K562 (cell line): ENCODE results near the gene MVP. TPM values are rescaled to one million over a fixed set of nuclear protein-coding genes. Genes with fewer than 3 reads are reported as not detected.

Experiments used
- BACH1 ChIP-seq: fragments of 200-800 bp; sonication (Bioruptor generic); IDR thresholded peaks from 2 replicates; pipeline ENCODE4 v1.6.1; 2016; ENCODE audit warnings: missing genetic modification characterization, missing compliant biosample characterization
- BRF1 ChIP-seq: IDR thresholded peaks from 3 replicates; pipeline ENCODE4 v1.6.1; 2011; ENCODE audit warnings: borderline replicate concordance, mild to moderate bottlenecking; ENCODE audit not compliant: insufficient read length; ENCODE audit errors: extremely low read depth
- CCNT2 ChIP-seq: IDR thresholded peaks from 2 replicates; pipeline ENCODE4 v1.6.1; 2011; ENCODE audit warnings: borderline replicate concordance, low read depth, mild to moderate bottlenecking, moderate library complexity, mixed read lengths, low read length; ENCODE audit not compliant: insufficient read length; ENCODE audit errors: extremely low read depth
- FOXK1 ChIP-seq: sonication (generic); formaldehyde crosslinking; IDR thresholded peaks from 2 replicates; pipeline ENCODE4 v1.8.0; 2022; ENCODE audit warnings: missing genetic modification reagents, mild to moderate bottlenecking, borderline replicate concordance
- KAT2B ChIP-seq: IDR thresholded peaks from one replicate; pipeline ENCODE4 v1.6.1; 2012; ENCODE audit warnings: low read depth, mild to moderate bottlenecking, control low read depth, inconsistent platforms, low read length, moderate library complexity
- MBD1 ChIP-seq: fragments of 250-450 bp; sonication (Bioruptor Pico); IDR thresholded peaks from 2 replicates; pipeline ENCODE4 v1.8.0; 2022; ENCODE audit warnings: inconsistent platforms
- MEF2A ChIP-seq: IDR thresholded peaks from 2 replicates; pipeline ENCODE4 v1.6.1; 2011; ENCODE audit warnings: low read depth, mild to moderate bottlenecking, low read length, moderate library complexity; ENCODE audit not compliant: control insufficient read depth
- NFE2 ChIP-seq: IDR thresholded peaks from 2 replicates; pipeline ENCODE4 v1.6.1; 2014; ENCODE audit warnings: antibody characterized with exemption, low read depth
- NR1H2 ChIP-seq: sonication (generic); formaldehyde crosslinking; IDR thresholded peaks from 2 replicates; pipeline ENCODE4 v1.4.0; 2020; ENCODE audit warnings: mild to moderate bottlenecking, missing genetic modification reagents
- POLR2G ChIP-seq: fragments of 200-400 bp; formaldehyde crosslinking; IDR thresholded peaks from 2 replicates; pipeline ENCODE4 v1.6.1; 2017; ENCODE audit warnings: low read depth, mild to moderate bottlenecking, antibody characterized with exemption, low read length, moderate library complexity
- SAFB2 ChIP-seq: fragments of 200-400 bp; formaldehyde crosslinking; IDR thresholded peaks from 2 replicates; pipeline ENCODE4 v1.6.1; 2018; ENCODE audit warnings: borderline replicate concordance, low read length, low read depth, moderate library complexity; ENCODE audit not compliant: severe bottlenecking
- SRSF1 ChIP-seq: fragments of 200-400 bp; formaldehyde crosslinking; IDR thresholded peaks from 2 replicates; pipeline ENCODE4 v1.6.1; 2017; ENCODE audit warnings: mild to moderate bottlenecking, low read depth, low read length, moderate library complexity
- ZNF277 ChIP-seq: fragments of 250-450 bp; sonication (Bioruptor Pico); IDR thresholded peaks from 2 replicates; pipeline ENCODE4 v1.8.0; 2022; ENCODE audit warnings: inconsistent platforms, mild to moderate bottlenecking, moderate library complexity, borderline replicate concordance
- ZNF589 ChIP-seq: fragments of 200-800 bp; sonication (Bioruptor generic); IDR thresholded peaks from 2 replicates; pipeline ENCODE4 v1.6.1; 2016; ENCODE audit warnings: low read depth, missing genetic modification characterization, missing compliant biosample characterization
- polyA plus RNA-seq, 8 experiments: library from polyadenylated mRNA; depleted of rRNA in 4 of 8; stranded (reverse) in 5 of 8; unstranded in 3 of 8; fragments of >200 nt; fragmentation: Nextera tagmentation in 2 of 8; fragmentation: Illumina TruSeq in 1 of 8; extraction: Ambion mirVana in 2 of 8; extraction: Trizol in 1 of 8; gene quantifications; 2 replicates each; pipeline versions ENCODE4 v1.2.1 to v1.2.3, GENCODE V29; 2011 to 2014; ENCODE audit warnings: inconsistent platforms in 1 of 8, missing spikeins in 1 of 8
- total RNA-seq, 7 experiments: library from RNA; depleted of rRNA in 6 of 7; stranded (reverse); fragments of >200 nt in 6 of 7; fragmentation: Illumina TruSeq in 2 of 7; extraction: Trizol in 2 of 7; gene quantifications; 2 replicates each; pipeline versions ENCODE4 v1.2.1 to v1.2.3, GENCODE V29; 2011 to 2021; ENCODE audit warnings: low replicate concordance in 1 of 7
- TF ChIP-seq, protein P1 (sequence below): sonication (generic); formaldehyde crosslinking; IDR thresholded peaks from 2 replicates; pipeline ENCODE4 v1.8.1; 2023; ENCODE audit warnings: mild to moderate bottlenecking, missing genetic modification reagents, moderate library complexity
- TF ChIP-seq, protein P2 (sequence below): fragments of 450-650 bp; IDR thresholded peaks from 2 replicates; pipeline ENCODE4 v1.6.1; 2016; ENCODE audit warnings: low read depth, mild to moderate bottlenecking, moderate library complexity
- TF ChIP-seq, protein P3 (sequence below): fragments of 450-650 bp; formaldehyde crosslinking; IDR thresholded peaks from 2 replicates; pipeline ENCODE4 v1.4.0; 2020; ENCODE audit warnings: mild to moderate bottlenecking
- TF ChIP-seq, protein P4 (sequence below), 2 experiments: fragments of 450-650 bp in 1 of 2; sonication (generic) in 1 of 2; formaldehyde crosslinking; conservative IDR thresholded peaks; 2 replicates each; pipeline versions ENCODE4 v1.4.0 to v1.8.1; 2020 to 2022; ENCODE audit warnings: mild to moderate bottlenecking in 1 of 2, missing genetic modification reagents in 1 of 2

Gene MVP
- total and polyA plus RNA-seq, 9 of the 15 experiments (the other 6 are each of a cell fraction or from before 2014, with no cell fraction given): 0.39 to 1.9 (median 0.76) TPM; not detected in 2

DNA sequence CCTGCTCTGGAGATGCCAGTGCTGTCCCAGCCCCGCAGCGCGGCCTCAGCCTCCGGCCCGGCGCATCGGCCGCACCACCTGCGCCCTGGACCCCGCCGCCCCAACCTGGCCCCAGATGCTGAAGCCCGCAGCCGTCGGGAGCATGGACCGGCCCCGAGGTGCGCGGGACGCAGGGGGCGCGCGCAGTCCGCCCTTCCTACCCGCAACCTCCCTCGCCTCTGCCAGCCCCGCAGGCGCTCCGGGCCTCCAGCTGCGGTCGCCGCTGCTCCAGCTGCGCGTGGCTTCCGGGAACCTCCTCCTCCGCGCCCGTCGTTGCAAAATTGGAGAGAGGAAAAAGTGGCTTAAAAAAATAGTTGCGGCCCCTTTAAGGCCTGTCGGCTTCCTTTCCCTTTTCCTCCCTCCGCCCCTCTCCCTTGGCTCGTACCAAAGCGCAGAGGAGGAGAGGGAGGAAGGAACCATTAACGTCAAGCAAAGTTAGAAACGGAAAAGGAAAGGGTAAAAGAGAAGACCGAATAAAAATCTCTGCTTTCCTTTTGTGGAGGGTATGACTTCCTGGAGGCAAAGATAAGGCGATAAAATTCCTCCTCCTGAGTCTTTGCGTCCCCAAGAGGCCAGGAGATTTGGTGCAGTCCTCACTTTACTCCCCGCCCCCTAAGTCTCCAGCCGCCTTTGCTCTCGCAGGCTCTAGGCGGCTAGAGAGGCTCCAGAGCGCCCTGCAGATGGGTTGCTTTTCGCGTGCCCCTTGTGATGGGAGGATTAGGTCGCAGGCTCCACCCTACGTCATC, 42.8 kb downstream of the MVP start, which contains the start of gene CDIPT (continued):
- TF ChIP-seq, protein P1, sequence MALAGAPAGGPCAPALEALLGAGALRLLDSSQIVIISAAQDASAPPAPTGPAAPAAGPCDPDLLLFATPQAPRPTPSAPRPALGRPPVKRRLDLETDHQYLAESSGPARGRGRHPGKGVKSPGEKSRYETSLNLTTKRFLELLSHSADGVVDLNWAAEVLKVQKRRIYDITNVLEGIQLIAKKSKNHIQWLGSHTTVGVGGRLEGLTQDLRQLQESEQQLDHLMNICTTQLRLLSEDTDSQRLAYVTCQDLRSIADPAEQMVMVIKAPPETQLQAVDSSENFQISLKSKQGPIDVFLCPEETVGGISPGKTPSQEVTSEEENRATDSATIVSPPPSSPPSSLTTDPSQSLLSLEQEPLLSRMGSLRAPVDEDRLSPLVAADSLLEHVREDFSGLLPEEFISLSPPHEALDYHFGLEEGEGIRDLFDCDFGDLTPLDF: no peak
- TF ChIP-seq KAT2B (peak; percentile 64), NR1H2 (CRISPR knock-in tag) (no peak), FOXK1 (no peak), MEF2A (no peak; the same call in 1 of the 2 replicates), NFE2 (peak; percentile 14; the same call in 1 of the 2 replicates), POLR2G (peak; percentile 78), BACH1 (tag) (no peak), BRF1 (no peak), ZNF589 (no peak), MBD1 (CRISPR knock-in tag) (no peak), SRSF1 (no peak), ZNF277 (no peak), SAFB2 (no peak), CCNT2 (no peak)
- TF ChIP-seq, protein P2, sequence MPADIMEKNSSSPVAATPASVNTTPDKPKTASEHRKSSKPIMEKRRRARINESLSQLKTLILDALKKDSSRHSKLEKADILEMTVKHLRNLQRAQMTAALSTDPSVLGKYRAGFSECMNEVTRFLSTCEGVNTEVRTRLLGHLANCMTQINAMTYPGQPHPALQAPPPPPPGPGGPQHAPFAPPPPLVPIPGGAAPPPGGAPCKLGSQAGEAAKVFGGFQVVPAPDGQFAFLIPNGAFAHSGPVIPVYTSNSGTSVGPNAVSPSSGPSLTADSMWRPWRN: 0 out of 2 replicates have a peak, but pooled peaks have one; percentile 39
- TF ChIP-seq, protein P3, sequence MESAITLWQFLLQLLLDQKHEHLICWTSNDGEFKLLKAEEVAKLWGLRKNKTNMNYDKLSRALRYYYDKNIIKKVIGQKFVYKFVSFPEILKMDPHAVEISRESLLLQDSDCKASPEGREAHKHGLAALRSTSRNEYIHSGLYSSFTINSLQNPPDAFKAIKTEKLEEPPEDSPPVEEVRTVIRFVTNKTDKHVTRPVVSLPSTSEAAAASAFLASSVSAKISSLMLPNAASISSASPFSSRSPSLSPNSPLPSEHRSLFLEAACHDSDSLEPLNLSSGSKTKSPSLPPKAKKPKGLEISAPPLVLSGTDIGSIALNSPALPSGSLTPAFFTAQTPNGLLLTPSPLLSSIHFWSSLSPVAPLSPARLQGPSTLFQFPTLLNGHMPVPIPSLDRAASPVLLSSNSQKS (CRISPR knock-in tag): no peak
- TF ChIP-seq, protein P4, sequence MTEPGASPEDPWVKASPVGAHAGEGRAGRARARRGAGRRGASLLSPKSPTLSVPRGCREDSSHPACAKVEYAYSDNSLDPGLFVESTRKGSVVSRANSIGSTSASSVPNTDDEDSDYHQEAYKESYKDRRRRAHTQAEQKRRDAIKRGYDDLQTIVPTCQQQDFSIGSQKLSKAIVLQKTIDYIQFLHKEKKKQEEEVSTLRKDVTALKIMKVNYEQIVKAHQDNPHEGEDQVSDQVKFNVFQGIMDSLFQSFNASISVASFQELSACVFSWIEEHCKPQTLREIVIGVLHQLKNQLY (CRISPR knock-in tag; conservative IDR thresholded peaks at IDR 0.05): no peak
